Karpas-422 (cell line): ENCODE data around the gene TPP2. TPM values are rescaled to one million over a fixed set of nuclear protein-coding genes. Genes with fewer than 3 reads are reported as not detected.

Experiments
- DNase-seq: peaks from one replicate; pipeline ENCODE4 v3.0.0-alpha.2; 2015
- H2AFZ ChIP-seq: fragments of 200-600 bp; sonication (generic); 2 replicates; pipeline ENCODE4 v1.6.1; 2014; ENCODE audit warnings: antibody characterized with exemption, low read length, mixed read lengths
- H3K27ac ChIP-seq: fragments of 200-600 bp; sonication (generic); 2 replicates; pipeline ENCODE4 v1.5.1; 2014; ENCODE audit warnings: mild to moderate bottlenecking, low read length, moderate library complexity
- H3K27me3 ChIP-seq: fragments of 200-600 bp; sonication (generic); 2 replicates; pipeline ENCODE4 v1.6.1; 2014; ENCODE audit warnings: low read length, mixed read lengths
- H3K36me3 ChIP-seq: fragments of 200-600 bp; sonication (generic); 2 replicates; pipeline ENCODE4 v1.6.1; 2014; ENCODE audit warnings: low read length, mixed read lengths; ENCODE audit not compliant: insufficient read depth
- H3K4me1 ChIP-seq: fragments of 200-600 bp; sonication (generic); 2 replicates; pipeline ENCODE4 v1.6.1; 2014; ENCODE audit warnings: mild to moderate bottlenecking, low read length, mixed read lengths
- H3K4me2 ChIP-seq: fragments of 200-600 bp; sonication (generic); 2 replicates; pipeline ENCODE4 v1.6.1; 2014; ENCODE audit warnings: low read length, low read depth, mild to moderate bottlenecking; ENCODE audit not compliant: poor library complexity, severe bottlenecking
- H3K4me3 ChIP-seq: fragments of 200-600 bp; sonication (generic); 2 replicates; pipeline ENCODE4 v1.5.1; 2014; ENCODE audit warnings: mild to moderate bottlenecking, antibody characterized with exemption, low read length, mixed read lengths
- H3K79me2 ChIP-seq: fragments of 200-600 bp; sonication (generic); 2 replicates; pipeline ENCODE4 v1.6.1; 2014; ENCODE audit warnings: mild to moderate bottlenecking, low read length, mixed read lengths
- H3K9ac ChIP-seq: fragments of 200-600 bp; sonication (generic); 2 replicates; pipeline ENCODE4 v1.6.0; 2014; ENCODE audit warnings: low read length
- H3K9me2 ChIP-seq: fragments of 200-600 bp; sonication (generic), shearing (Covaris generic); replicated peaks from 2 replicates; pipeline ENCODE4 v1.6.0; 2014; ENCODE audit warnings: mild to moderate bottlenecking, low read length, moderate library complexity; ENCODE audit not compliant: insufficient read depth
- H3K9me3 ChIP-seq: fragments of 300-700, 200-600 bp; sonication (generic); 2 replicates; pipeline ENCODE4 v1.6.1; 2014; ENCODE audit warnings: low read length, mixed read lengths
- H4K20me1 ChIP-seq: fragments of 200-600 bp; sonication (generic); 2 replicates; pipeline ENCODE4 v1.6.1; 2014; ENCODE audit warnings: mild to moderate bottlenecking, antibody characterized with exemption, low read length, low read depth; ENCODE audit not compliant: insufficient read depth
- total RNA-seq: library from RNA; depleted of rRNA; stranded (reverse); fragments of >200 nt; shearing (Covaris generic); gene quantifications from 2 replicates; pipeline ENCODE4 v1.2.3, GENCODE V29; 2014; ENCODE audit warnings: low replicate concordance

TPP2 gene
- total RNA-seq, 1 experiment from 2014 or later, result 62.2 TPM

- Histone ChIP-seq H3K4me3 (no peak overlapping the region), H3K79me2 (no peaks in the 10 kb centered on the region), H2AFZ (no peak overlapping the region), H3K9me3 (no peaks in the 10 kb centered on the region), H4K20me1 (no peaks in the 10 kb centered on the region), H3K27me3 (no peaks in the 10 kb centered on the region), H3K9me2 (no peaks in the 10 kb centered on the region), H3K27ac (no peak overlapping the region), H3K4me2 (no peak overlapping the region), H3K4me1 (peaks cover 18% of the 10 kb centered on the region), H3K36me3 (no peaks in the 10 kb centered on the region), H3K9ac (no peak overlapping the region)
- DNase-seq, result no peak
These were observed 10.2 kb upstream of the TPP2 start for GRCh38 chr13:102586615-102587014.

GRCh38 chr13:102587916-102588315, 8.9 kb upstream of the TPP2 start:
- peaks cover 29% of the 10 kb centered on the region for H3K4me1 ChIP-seq
- no peaks in the 10 kb centered on the region for H3K79me2 ChIP-seq
- H3K4me2 ChIP-seq, result no peak overlapping the region
- H2AFZ ChIP-seq, result no peak overlapping the region
- H3K9me3 ChIP-seq, result no peaks in the 10 kb centered on the region
- no peaks in the 10 kb centered on the region for H3K27me3 ChIP-seq
- no peaks in the 10 kb centered on the region for H3K9me2 ChIP-seq
- no peak for DNase-seq
- H3K27ac ChIP-seq, result no peak overlapping the region
- no peak overlapping the region for H3K9ac ChIP-seq
- H3K4me3 ChIP-seq, result no peak overlapping the region
- no peaks in the 10 kb centered on the region for H4K20me1 ChIP-seq
- H3K36me3 ChIP-seq, result no peaks in the 10 kb centered on the region

GRCh38 chr13:102589301-102589822, 7.4 kb upstream of the TPP2 start:
- peaks cover 26% of the 10 kb centered on the region for H3K4me1 ChIP-seq
- DNase-seq, result no peak
- no peak overlapping the region for H3K4me2 ChIP-seq
- H2AFZ ChIP-seq, result no peak overlapping the region
- H3K27ac ChIP-seq, result no peak overlapping the region
- H3K79me2 ChIP-seq, result no peaks in the 10 kb centered on the region
- no peaks in the 10 kb centered on the region for H3K9me3 ChIP-seq
- no peaks in the 10 kb centered on the region for H3K27me3 ChIP-seq
- H3K9ac ChIP-seq, result no peak overlapping the region
- no peaks in the 10 kb centered on the region for H3K36me3 ChIP-seq
- no peaks in the 10 kb centered on the region for H4K20me1 ChIP-seq
- no peak overlapping the region for H3K4me3 ChIP-seq
- H3K9me2 ChIP-seq, result no peaks in the 10 kb centered on the region

- H3K36me3 ChIP-seq, result no peaks in the 10 kb centered on the region
- H3K4me1 ChIP-seq, result peaks cover 27% of the 10 kb centered on the region
- peak; percentile 89 for DNase-seq
- H3K4me2 ChIP-seq, result peak overlapping the region; percentile 99
- H3K4me3 ChIP-seq, result peak overlapping the region; percentile 89
- peak overlapping the region; percentile 78 for H3K9ac ChIP-seq
- no peaks in the 10 kb centered on the region for H3K27me3 ChIP-seq
- H3K9me3 ChIP-seq, result no peaks in the 10 kb centered on the region
- H3K79me2 ChIP-seq, result peaks cover 15% of the 10 kb centered on the region
- H2AFZ ChIP-seq, result peak overlapping the region; percentile 99
- no peaks in the 10 kb centered on the region for H4K20me1 ChIP-seq
- no peak overlapping the region for H3K27ac ChIP-seq
- no peaks in the 10 kb centered on the region for H3K9me2 ChIP-seq
These were observed 4.6 kb upstream of the TPP2 start for GRCh38 chr13:102591988-102592781.

DNA sequence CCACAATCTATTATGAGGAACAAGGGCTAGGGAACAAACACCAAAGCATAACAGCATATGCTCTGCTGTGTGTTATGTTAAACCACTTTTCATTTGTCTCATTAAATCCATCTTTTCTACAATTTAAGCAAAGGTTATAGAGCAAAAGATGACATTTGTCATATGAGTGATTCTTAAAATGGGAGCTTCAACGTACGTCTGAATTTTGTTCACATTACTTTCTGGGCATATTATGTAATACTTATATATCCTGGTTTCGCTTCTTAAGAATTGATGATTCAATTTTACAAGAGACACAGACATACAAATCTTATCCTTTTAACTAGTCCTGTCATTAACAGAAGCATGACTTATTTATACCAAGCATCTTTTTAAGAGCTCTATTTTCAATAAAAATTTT, 3.3 kb upstream of the TPP2 start:
- no peak overlapping the region for H3K4me3 ChIP-seq
- H3K9me3 ChIP-seq, result no peaks in the 10 kb centered on the region
- H3K79me2 ChIP-seq, result peaks cover 28% of the 10 kb centered on the region
- no peak overlapping the region for H2AFZ ChIP-seq
- H4K20me1 ChIP-seq, result peaks cover 6% of the 10 kb centered on the region
- no peak for DNase-seq
- no peak overlapping the region for H3K27ac ChIP-seq
- no peak overlapping the region for H3K9ac ChIP-seq
- H3K4me1 ChIP-seq, result peaks cover 30% of the 10 kb centered on the region
- no peaks in the 10 kb centered on the region for H3K9me2 ChIP-seq
- H3K27me3 ChIP-seq, result no peaks in the 10 kb centered on the region
- H3K4me2 ChIP-seq, result no peak overlapping the region
- H3K36me3 ChIP-seq, result no peaks in the 10 kb centered on the region

DNA sequence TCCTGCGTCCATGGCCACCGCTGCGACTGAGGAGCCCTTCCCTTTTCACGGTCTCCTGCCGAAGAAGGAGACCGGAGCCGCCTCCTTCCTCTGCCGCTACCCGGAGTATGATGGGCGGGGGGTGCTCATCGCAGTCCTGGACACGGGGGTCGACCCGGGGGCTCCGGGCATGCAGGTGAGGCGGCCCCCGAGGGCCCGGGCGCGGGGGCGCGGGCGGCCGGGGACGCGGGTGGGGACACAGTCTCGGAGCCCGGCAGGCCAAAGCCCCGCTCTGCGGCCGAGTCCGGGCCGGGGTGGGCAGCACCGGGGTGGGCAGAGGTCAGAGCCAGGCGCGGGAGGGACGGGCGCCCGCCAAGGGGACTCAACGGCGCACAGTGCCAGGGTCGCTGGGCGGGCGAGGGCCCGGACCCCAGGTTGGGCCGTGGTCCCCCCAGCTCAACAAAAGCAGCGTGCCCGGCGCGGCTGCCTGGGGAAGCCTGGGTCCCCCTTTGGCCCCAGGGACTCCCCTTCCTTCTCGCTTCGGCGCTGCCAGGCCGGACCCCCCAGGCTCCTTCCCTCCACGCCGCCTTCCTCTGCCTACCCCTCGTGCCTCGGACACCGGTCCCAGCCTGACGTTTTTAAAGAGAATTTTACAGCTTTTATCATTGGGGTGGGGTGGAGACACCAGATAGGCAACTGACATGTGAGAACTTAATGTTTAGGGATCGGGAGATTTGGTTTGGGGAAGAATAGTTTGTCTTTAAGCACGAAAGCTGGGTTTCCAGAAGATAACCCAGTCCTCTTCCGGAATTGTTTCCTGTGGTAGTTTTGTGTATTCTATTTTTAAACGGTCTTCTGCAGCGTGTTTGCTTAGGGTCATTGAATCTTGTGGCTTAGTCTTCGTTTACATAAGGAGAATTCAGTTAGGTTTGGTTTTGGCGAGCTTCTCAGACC, 509 bp downstream of the TPP2 start:
- Histone ChIP-seq H2AFZ (no peak overlapping the region), H3K79me2 (peaks cover 66% of the 10 kb centered on the region), H3K9me2 (no peaks in the 10 kb centered on the region), H3K27me3 (no peaks in the 10 kb centered on the region), H3K27ac (peak overlapping the region; percentile 55), H3K4me1 (peaks cover 35% of the 10 kb centered on the region), H3K4me2 (peak overlapping the region; percentile 97), H3K9ac (peak overlapping the region; percentile 97), H4K20me1 (peaks cover 33% of the 10 kb centered on the region), H3K4me3 (peak overlapping the region; percentile 97), H3K36me3 (peaks cover 20% of the 10 kb centered on the region; the same call in 1 of the 2 replicates), H3K9me3 (no peaks in the 10 kb centered on the region)
- DNase-seq, result peak; percentile 73

- H3K9me2 ChIP-seq, result no peaks in the 10 kb centered on the region
- no peaks in the 10 kb centered on the region for H3K27me3 ChIP-seq
- peak overlapping the region; percentile 55 for H3K27ac ChIP-seq
- no peak overlapping the region for H2AFZ ChIP-seq
- peaks cover 27% of the 10 kb centered on the region for H3K4me1 ChIP-seq
- H3K36me3 ChIP-seq, result peaks cover 28% of the 10 kb centered on the region; the same call in 1 of the 2 replicates
- H3K4me3 ChIP-seq, result peak overlapping the region; percentile 97
- H3K4me2 ChIP-seq, result peak overlapping the region; percentile 97
- no peaks in the 10 kb centered on the region for H3K9me3 ChIP-seq
- H3K9ac ChIP-seq, result peak overlapping the region; percentile 97
- peaks cover 74% of the 10 kb centered on the region for H3K79me2 ChIP-seq
- peaks cover 40% of the 10 kb centered on the region for H4K20me1 ChIP-seq
- no peak for DNase-seq
These were observed 1.3 kb downstream of the TPP2 start for GRCh38 chr13:102598061-102598460.
